Inferior parietal cortex (tissue), 1 donor: ENCODE measurements around the gene PAPOLG.

Experiments
- DNase-seq: peaks from one replicate; pipeline ENCODE4 v3.0.0-alpha.2; 2016; ENCODE audit errors: extremely low spot score

The PAPOLG gene

GRCh38 chr2:60756097-60757087 lies at the start of gene PAPOLG:
Gene PAPOLG (plus strand): TSS chr2:60756268. CDS start chr2:60756479, 211 bp downstream.
- peak; percentile 92 for DNase-seq

GRCh38 chr2:60707750-60708371 lies 48.2 kb upstream of the PAPOLG start:
- peak; percentile 77 for DNase-seq

GRCh38 chr2:60708630-60709320 lies 47.3 kb upstream of the PAPOLG start:
- no peak for DNase-seq

- peak; percentile 26 for DNase-seq
These were observed 45.4 kb upstream of the PAPOLG start for GRCh38 chr2:60710707-60711106.

DNA sequence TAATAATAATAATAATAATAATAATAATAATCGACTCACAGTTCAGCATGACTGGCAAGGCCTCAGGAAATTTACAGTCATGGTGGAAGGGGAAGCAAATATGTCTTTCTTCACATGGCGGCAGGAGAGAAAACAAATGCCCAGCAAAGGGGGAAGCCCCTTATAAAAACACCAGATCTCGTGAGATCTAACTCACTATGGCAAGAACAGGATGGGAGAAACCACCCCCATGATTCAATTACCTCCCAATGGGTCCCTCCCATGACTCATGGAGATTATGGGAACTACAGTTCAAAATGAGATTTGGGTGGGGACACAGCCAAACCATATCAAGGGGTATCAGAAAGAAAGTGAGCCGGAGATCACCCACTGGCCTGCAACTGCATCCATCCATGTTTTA lies 40.5 kb upstream of the PAPOLG start:
- DNase-seq = no peak

DNA sequence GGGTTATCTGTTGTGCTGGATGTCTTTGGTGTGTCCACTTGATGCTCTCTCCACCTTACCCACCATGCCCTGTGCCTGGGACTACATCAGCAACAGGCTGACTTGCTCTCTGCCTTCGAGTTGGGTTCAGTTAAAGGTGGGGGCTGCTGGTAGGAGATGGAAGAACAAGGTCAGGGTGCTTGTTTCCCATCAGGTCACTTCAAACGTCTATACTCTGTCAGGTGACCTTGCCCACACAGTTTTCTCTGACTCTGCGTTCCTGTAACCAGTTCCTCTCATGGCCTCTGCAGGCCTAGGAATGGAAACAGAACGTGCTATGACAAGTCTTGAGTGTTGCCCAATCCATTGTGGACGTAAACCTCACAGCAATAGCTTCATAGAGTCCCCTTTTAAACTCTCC lies 38.4 kb upstream of the PAPOLG start:
- DNase-seq = no peak

DNA sequence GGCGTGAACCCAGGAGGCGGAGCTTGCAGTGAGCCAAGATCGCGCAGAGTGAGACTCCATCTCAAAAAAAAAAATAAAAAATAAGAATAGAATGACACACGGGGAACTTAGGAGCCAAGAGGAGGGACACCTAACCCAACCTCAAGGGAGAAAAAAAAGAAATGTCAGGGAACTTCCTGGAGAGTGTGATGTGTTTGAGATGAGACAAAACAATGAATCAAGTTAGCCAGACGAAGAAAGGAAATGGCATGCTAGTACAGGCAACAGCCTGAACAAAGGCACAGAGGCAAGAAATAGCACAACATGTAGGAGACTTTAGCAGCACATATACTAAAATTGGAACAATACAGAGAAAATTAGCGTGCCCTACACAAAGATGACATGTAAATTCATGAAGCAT lies 36.7 kb upstream of the PAPOLG start:
- DNase-seq = no peak

DNA sequence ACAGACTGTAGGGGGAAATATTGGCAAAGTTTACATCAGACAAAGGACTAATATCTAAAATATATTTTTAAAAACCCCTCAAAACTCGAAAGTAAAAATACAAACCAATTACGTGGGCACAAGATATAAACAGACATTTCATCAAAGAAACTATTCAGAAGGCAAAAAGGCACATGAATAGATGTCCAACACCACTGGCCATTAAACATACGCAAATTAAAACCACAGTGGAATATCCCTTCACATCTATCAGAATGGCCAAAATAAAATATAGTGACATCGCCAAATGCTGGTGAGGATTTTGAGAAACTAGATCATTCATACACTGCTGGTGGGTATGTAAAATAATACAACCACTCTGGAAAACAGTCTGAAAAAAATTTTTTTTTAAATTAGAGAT lies 30.6 kb upstream of the PAPOLG start:
- DNase-seq = no peak

DNA sequence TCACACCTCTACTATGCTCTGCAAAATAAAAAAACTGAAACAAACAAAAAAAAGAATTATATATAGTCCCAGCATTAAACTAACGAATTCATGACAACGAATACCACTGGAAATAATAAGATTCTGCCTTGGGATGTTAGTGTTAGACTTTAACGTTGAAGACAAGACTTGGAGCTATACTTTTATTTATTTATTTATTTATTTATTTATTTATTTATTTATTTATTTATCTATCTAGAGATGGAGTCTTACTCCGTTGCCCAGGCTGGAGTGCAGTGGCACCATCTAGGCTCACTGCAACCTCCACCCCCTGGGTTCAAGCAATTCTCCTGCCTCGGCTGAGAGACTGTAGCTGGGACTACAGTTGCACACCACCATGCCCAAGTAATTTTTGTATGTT lies 27.2 kb upstream of the PAPOLG start:
- DNase-seq = no peak

DNA sequence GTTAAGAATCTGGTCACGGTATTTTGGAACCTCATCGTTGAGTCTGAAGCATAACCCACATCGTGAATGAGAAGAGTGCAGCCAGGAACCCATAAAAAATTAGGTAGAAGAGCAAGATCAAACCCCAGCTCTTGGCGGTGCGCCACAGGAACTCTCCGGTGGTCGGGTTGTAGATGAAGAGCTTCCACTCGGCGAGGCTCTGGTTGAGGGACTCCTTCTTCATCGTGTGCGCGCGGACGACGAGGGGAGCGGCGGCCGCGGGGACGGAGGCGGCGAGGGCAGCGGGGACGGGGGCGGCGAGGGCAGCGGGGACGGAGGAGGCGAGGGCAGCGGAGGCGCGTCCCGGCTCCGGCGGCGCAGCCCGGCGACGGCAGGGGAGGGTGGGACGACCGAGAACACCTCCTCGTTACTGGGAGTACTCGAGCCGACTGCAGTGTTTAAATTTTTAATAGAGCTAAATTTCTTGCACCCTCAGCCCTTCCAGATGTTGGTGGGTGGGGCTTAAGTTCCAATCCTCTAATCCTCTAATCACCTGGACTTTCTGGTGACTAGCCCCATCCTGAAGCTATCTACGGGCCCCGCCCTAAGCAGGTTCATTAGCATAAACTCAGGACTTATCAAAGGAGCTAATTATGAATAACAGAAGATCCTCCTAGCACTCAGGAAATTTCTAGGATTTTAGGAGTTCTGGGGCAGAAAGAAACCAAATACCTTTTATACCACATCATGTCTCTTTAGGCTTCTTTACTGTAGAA lies 20.4 kb upstream of the PAPOLG start:
- DNase-seq = no peak

- DNase-seq = no peak
These were observed 17.4 kb upstream of the PAPOLG start for GRCh38 chr2:60738679-60739078.

DNA sequence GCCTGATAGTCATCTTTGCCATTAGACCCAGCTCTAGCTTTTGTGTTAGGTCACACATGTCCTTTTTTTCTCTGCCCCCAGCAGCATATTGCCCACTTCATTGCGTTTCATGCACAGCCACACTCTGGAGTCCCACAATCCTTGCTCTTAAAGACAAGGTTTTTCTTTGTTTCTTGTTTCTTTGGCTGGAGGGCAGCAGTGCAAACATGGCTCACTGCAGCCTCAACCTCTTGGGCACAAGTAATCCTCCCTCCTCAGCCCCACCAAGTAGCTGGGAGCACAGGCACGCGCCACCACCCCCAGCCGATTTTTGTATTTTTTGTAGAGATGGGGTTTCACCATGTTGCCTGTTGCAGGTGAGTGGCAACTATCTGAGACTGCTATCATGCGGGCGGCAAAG lies 16.9 kb upstream of the PAPOLG start:
- no peak for DNase-seq

DNA sequence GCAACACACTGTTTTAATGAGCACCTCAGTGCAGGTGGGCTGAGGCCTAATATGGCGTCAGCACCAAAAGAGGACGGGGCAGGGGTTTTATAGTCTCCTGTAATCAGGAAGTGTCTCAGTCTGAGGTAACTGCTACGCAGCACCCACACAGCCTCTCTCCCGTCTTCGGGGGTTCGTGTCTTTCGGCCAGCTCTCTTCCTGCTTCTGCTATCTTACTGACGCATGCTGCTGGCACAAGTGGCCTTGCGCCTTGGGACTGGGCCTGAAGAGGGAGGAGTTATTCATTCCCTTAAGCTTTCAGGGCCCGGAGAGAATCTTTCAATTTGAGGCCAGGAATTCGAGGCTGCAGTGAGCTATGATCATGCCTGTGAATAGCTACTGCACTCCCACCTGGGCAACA lies 14.5 kb upstream of the PAPOLG start:
- no peak for DNase-seq

GRCh38 chr2:60742419-60742818 lies 13.6 kb upstream of the PAPOLG start:
- DNase-seq = no peak

GRCh38 chr2:60745330-60745729 lies 10.7 kb upstream of the PAPOLG start:
- DNase-seq = no peak

- no peak for DNase-seq
These were observed 10.3 kb upstream of the PAPOLG start for GRCh38 chr2:60745761-60746160.

DNA sequence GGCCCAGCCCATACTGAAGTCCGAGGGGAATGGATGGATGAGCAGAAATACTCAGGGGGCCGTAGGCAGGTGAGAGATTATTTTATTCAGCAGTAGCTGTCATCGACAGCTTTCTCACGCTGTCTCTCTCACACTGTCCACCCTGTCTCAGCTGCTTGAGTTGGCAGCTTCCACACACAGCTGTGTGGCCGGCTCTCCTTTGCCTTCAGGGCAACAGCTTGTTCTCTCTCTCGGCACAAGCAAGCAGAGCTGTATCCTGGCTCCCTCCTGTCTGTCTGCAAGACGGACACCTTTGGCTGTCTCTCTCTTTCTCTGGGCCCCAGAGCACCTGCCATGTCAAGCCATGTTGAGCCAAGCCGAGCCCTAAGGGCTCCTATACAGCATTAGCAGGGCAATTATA lies 9.8 kb upstream of the PAPOLG start:
- DNase-seq = no peak

DNA sequence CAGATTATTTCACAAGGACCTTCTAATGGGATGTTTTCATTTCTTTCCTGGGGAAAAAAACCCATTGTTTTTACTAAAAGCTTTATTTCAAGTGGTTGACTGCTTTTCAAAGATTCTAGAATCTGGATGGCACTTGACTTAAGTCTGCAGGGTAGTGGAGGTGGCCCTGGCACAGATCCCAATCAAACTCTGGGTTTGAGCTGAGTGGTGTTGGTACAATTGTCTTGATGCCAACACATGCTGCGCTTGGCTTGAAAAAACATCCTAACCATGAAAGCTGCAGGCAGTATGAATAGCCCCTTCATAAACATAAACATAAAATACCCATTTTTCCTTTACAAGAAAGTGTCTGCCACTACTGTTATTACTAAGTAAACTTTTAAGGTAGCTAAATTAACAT lies 3.6 kb downstream of the PAPOLG start:
- no peak for DNase-seq

DNA sequence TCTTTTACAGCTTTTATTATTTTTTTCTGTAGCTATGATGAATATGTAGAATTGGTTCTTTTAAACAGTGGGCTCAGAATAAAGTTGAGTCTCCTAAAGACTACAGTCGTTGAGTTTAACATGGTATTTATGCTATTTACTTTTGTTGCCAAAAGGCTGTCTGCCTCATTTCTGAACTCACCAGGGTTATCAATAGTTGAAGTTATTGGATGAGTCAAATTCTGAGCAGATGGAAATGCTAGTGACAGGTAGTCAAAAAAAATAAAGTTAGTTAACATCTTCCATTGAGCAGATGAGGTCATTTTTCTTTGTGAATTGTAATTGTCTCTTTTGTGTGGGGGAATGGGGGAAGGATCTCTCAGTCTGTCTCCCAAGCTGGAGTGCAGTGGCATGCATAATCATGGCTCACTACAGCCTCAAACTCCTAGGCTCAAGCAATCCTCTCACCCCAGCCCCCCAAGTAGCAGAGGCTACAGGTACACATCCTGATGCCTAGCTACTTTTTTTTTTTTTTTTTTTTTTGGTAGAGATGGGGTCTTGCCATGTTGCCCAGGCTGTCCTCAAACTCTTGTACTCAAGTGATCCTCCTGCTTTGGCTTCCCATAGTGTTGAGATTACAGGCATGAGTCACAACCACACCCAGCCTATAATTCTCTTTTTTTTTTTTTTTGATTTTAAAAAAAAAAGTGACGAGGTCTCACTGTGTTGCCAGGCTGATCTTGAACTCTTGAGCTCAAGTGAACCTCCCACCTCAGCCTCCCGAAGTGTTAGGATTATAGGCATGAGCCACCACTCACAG lies 8.9 kb downstream of the PAPOLG start:
- DNase-seq = no peak

DNA sequence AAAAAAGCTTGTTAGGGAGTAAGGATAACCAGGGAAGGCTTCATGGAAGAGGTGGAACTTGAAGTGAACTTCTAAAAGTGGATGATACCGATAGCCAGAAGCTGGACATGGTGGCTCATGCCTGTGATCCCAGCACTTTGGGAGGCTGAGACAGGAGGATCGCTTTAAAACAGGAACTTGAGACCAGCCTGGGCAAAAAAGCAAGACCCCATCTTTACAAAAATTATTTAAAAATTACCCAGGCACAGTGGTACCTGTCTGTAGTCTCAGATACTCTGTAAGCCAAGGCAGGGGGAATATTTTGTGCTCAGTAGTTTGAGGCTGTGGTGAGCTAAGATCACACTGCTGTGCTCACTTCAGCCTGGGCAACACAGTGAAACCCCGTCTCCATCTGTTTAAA lies 10.2 kb downstream of the PAPOLG start:
- no peak for DNase-seq

- no peak for DNase-seq
These were observed 15.4 kb downstream of the PAPOLG start for GRCh38 chr2:60771508-60771907.
